ENCODE measurements around the gene TMEM131. TPM values are rescaled to one million over a fixed set of nuclear protein-coding genes. Genes with fewer than 3 reads are reported as not detected.

Gene TMEM131
- total RNA-seq, 1 experiment from 2014 or later, result 21.9 TPM

DNA sequence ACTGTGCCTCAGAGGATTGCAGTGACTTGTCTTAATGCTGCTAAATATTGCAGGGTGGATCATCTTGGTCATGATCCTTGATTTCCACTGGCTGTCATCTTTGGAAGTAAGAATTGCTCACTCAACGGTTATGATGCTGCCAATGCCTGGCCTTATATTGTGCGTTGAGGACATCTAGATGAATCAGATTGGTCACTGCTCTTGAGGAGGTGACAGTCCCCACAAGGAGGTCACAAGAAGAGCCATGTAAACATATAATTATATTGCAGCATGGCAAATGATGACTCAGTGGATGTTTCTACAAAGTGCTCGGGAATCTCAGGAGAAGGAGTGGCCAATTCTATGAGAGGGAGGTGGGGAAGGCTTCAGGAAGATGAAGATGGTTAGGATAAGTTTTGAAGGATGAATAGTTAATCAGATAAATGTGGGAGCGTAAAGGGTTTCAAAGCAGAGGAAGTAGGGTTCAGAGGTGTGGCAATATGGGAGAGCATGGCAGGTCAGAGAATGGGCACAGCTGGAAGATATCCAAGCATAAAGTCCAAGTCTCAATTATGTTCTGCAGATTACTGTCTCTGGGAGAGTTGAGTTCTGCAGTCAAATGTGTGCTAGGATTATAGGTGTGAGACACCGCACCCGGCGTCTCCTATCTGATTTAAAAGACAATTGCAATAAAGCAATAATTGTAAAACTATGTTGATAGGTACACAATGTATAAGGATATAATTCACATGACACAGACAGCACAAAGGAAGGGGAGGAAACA is 21.3 kb upstream of the TMEM131 start (continued):
- TF ChIP-seq ZNF425 (CRISPR knock-in tag; conservative IDR thresholded peaks at IDR 0.05), result no peak
- TF ChIP-seq ATF1 (CRISPR knock-in tag; IDR thresholded peaks at IDR 0.05), result no peak
- TF ChIP-seq, protein P1, sequence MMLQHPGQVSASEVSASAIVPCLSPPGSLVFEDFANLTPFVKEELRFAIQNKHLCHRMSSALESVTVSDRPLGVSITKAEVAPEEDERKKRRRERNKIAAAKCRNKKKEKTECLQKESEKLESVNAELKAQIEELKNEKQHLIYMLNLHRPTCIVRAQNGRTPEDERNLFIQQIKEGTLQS (CRISPR knock-in tag; conservative IDR thresholded peaks at IDR 0.05), result no peak
- TF ChIP-seq, protein P2, sequence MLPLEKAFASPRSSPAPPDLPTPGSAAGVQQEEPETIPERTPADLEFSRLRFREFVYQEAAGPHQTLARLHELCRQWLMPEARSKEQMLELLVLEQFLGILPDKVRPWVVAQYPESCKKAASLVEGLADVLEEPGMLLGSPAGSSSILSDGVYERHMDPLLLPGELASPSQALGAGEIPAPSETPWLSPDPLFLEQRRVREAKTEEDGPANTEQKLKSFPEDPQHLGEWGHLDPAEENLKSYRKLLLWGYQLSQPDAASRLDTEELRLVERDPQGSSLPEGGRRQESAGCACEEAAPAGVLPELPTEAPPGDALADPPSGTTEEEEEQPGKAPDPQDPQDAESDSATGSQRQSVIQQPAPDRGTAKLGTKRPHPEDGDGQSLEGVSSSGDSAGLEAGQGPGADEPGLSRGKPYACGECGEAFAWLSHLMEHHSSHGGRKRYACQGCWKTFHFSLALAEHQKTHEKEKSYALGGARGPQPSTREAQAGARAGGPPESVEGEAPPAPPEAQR (CRISPR knock-in tag; IDR thresholded peaks at IDR 0.05), result no peak
- TF ChIP-seq ZNF219 (CRISPR knock-in tag; IDR thresholded peaks at IDR 0.05; ENCODE audit: borderline replicate concordance), result no peak
- TF ChIP-seq JAZF1 (CRISPR knock-in tag; IDR thresholded peaks at IDR 0.05), result no peak
- TF ChIP-seq TEAD1 (CRISPR knock-in tag; IDR thresholded peaks at IDR 0.05), result no peak
- no peak for TF ChIP-seq SMAD4 (CRISPR knock-in tag; IDR thresholded peaks at IDR 0.05)
- TF ChIP-seq ETV6 (CRISPR knock-in tag; IDR thresholded peaks at IDR 0.05), result no peak

DNA sequence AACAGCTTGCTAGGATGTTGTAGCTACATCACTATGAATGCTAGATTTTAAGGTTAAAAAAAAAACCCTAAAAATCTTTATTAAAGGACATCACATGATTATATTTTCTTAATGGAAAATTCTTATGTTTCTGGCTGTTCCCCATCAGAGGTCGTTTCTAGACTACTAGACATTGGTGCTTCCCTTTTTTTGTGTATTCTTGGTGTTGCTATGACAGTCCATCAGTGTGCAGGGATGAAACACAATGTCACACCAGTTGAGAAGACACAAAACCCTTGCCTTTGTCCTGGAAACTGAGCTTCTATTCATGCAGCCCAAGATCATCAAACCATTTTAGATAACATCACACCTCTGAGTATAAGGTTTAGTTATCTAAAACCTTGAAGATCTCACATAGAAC is 19.9 kb upstream of the TMEM131 start:
- ATAC-seq (no peak), DNase-seq (ENCODE audit: low spot score) (no peak)
- no peak overlapping the region for H3K27ac Mint-ChIP-seq
- CTCF ChIA-PET, result no interaction called here
- H3K9me3 Mint-ChIP-seq, result no peaks in the 10 kb centered on the region
- no peak overlapping the region for H3K4me3 Mint-ChIP-seq
- POLR2A ChIA-PET, result no interaction called here
- no peak for TF ChIP-seq ATF1 (CRISPR knock-in tag; IDR thresholded peaks at IDR 0.05)
- TF ChIP-seq IRF2 (CRISPR knock-in tag; IDR thresholded peaks at IDR 0.05; ENCODE audit: borderline replicate concordance, low read depth), result no peak
- TF ChIP-seq ETV6 (CRISPR knock-in tag; IDR thresholded peaks at IDR 0.05), result no peak
- no peak for TF ChIP-seq TP53 (CRISPR knock-in tag; IDR thresholded peaks at IDR 0.05)
- TF ChIP-seq IRF1 (CRISPR knock-in tag; IDR thresholded peaks at IDR 0.05), result no peak
- TF ChIP-seq, protein P1 (CRISPR knock-in tag; conservative IDR thresholded peaks at IDR 0.05), result no peak
- TF ChIP-seq SOX15 (CRISPR knock-in tag; IDR thresholded peaks at IDR 0.05), result no peak
- TF ChIP-seq EMX1 (CRISPR knock-in tag; IDR thresholded peaks at IDR 0.05), result no peak
- no peak for TF ChIP-seq AR (CRISPR knock-in tag; IDR thresholded peaks at IDR 0.05)
- TF ChIP-seq USF2 (CRISPR knock-in tag; IDR thresholded peaks at IDR 0.05), result no peak
- no peaks in the 10 kb centered on the region; the same call in 1 of the 2 replicates for H3K27me3 Mint-ChIP-seq (ENCODE audit: low read depth)
- H3K4me1 Mint-ChIP-seq, result no peaks in the 10 kb centered on the region
- H3K36me3 Mint-ChIP-seq, result no peaks in the 10 kb centered on the region

Data from WTC11 (cell line).